Panc1 (cell line): ENCODE measurements around the gene DSCAM. TPM values are rescaled to one million over a fixed set of nuclear protein-coding genes. Genes with fewer than 3 reads are reported as not detected.

Experiments
- ATAC-seq: fragments of 200-7000 bp; cut with Tn5 transposase; 2 replicates; pipeline ENCODE4 v1.9.1; 2020; ENCODE audit warnings: mild to moderate bottlenecking, moderate library complexity
- BruUV-seq: library from RNA; stranded (reverse); fragments of 400-500 nt; replicated peaks from 2 replicates; lab custom pipeline; 2021; lab: Mats Ljungman, UMichigan
- CTCF ChIA-PET: fragments of 300-600 bp; sonication (Branson Sonifier 250); formaldehyde crosslinking; loops from one replicate; lab custom pipeline; 2022; ENCODE audit warnings: antibody characterized with exemption; lab: Charles Lee
- POLR2A ChIA-PET: fragments of 300-600 bp; sonication (Branson Sonifier 250); formaldehyde crosslinking; loops from one replicate; lab custom pipeline; 2022; ENCODE audit warnings: antibody characterized with exemption; lab: Charles Lee
- DNase-seq: peaks from one replicate; pipeline ENCODE4 v3.0.0-alpha.2; 2010; ENCODE audit warnings: low read depth, low spot score
- H3K27ac ChIP-seq: 2 replicates; pipeline ENCODE4 v1.5.1; 2011; ENCODE audit warnings: mild to moderate bottlenecking, low read length, inconsistent platforms
- H3K27me3 ChIP-seq: fragments of 200-500 bp; sonication (Bioruptor generic); 2 replicates; pipeline ENCODE4 v1.6.0; 2014; ENCODE audit warnings: low read length, inconsistent platforms; ENCODE audit not compliant: control insufficient read depth, insufficient read depth
- H3K36me3 ChIP-seq: fragments of 200-500 bp; sonication (Bioruptor generic); 2 replicates; pipeline ENCODE4 v1.5.1; 2014; ENCODE audit warnings: inconsistent platforms, mild to moderate bottlenecking, low read length, moderate library complexity; ENCODE audit not compliant: control insufficient read depth, insufficient read depth
- H3K4me1 ChIP-seq: 2 replicates; pipeline ENCODE4 v1.5.1; 2011; ENCODE audit warnings: inconsistent platforms, mild to moderate bottlenecking, low read length, moderate library complexity; ENCODE audit not compliant: control insufficient read depth, insufficient read depth
- H3K4me3 ChIP-seq, 2 experiments: 2 replicates each; pipeline ENCODE4 v1.5.1; 2011 to 2012; ENCODE audit warnings: low read depth in 2 of 2, low read length in 2 of 2, mild to moderate bottlenecking in 2 of 2, inconsistent platforms in 1 of 2, moderate library complexity in 1 of 2
- H3K9me3 ChIP-seq: fragments of 200-500 bp; sonication (Bioruptor generic); 2 replicates; pipeline ENCODE4 v1.5.1; 2014; ENCODE audit warnings: low read depth, mild to moderate bottlenecking, inconsistent platforms, low read length, moderate library complexity; ENCODE audit not compliant: control insufficient read depth, insufficient read depth
- POLR2AphosphoS5 ChIP-seq: IDR thresholded peaks from 2 replicates; pipeline ENCODE4 v1.6.1; 2012; ENCODE audit warnings: mild to moderate bottlenecking, low read depth, low read length, moderate library complexity
- SIN3A ChIP-seq: IDR thresholded peaks from 2 replicates; pipeline ENCODE4 v1.6.1; 2012; ENCODE audit warnings: low read depth, mild to moderate bottlenecking, low read length, moderate library complexity, borderline replicate concordance; ENCODE audit not compliant: insufficient read depth
- TCF7L2 ChIP-seq: IDR thresholded peaks from 2 replicates; pipeline ENCODE4 v1.6.1; 2011; ENCODE audit warnings: mild to moderate bottlenecking, low read depth, low read length, inconsistent platforms
- in situ Hi-C: cut with HindIII; loops from 2 replicates; pipeline ENCODE4 v1.10.0; 2016; ENCODE audit warnings: low sequenced_read_pairs, low pct_unique_long_range_greater_than_20kb
- intact Hi-C: fragments of 100-400 bp; cut with micrococcal nuclease; formaldehyde crosslinking; loops from one replicate; pipeline ENCODE4 v1.10.0; 2022; ENCODE audit not compliant: unreplicated experiment
- total RNA-seq: library from RNA; stranded (reverse); gene quantifications from one replicate; pipeline ENCODE4 v1.2.1, GENCODE V29; 2021; ENCODE audit not compliant: unreplicated experiment
- TF ChIP-seq, protein P1 (sequence below): fragments of 450-650 bp; IDR thresholded peaks from 2 replicates; pipeline ENCODE4 v1.5.1; 2017; ENCODE audit warnings: mild to moderate bottlenecking
- TF ChIP-seq, protein P2 (sequence below), 2 experiments: IDR thresholded peaks; 2 replicates each; pipeline ENCODE4 v1.6.1; 2011 to 2012; ENCODE audit warnings: low read depth in 2 of 2, control low read depth in 1 of 2, low read length in 1 of 2, mild to moderate bottlenecking in 1 of 2, moderate library complexity in 1 of 2; ENCODE audit not compliant: insufficient read depth in 1 of 2

The DSCAM gene
- total RNA-seq, 1 experiment from 2014 or later: not detected

DNA sequence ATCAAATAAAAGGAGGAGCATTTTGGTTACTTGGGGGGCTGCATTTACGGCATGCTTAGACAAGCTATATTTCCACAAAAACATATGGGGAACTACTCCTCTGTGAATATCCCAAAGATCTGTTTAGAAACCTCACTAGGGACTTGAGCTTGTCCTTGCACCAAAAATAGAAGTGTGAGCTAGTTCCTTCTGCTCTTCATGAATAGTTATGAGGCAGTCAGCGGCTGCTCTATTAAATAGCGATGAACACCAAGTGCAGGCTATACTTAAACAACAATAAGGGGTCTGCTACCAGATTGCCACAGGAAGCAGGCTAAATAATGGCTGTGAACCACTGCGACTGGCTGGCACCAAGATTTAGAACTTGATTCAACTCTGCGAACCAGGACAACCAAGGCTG, 789.6 kb downstream of the DSCAM start:
- intact Hi-C loops (no loop called here), in situ Hi-C loops (no loop called here)
- H3K9me3 ChIP-seq: no peaks in the 10 kb centered on the region
- H3K27ac ChIP-seq: no peak overlapping the region
- H3K4me3 ChIP-seq: no peak overlapping the region
- no peaks in the 10 kb centered on the region for H3K4me1 ChIP-seq
- no peak for DNase-seq
- no peaks in the 10 kb centered on the region for H3K36me3 ChIP-seq
- no peaks in the 10 kb centered on the region for H3K27me3 ChIP-seq
- ChIA-PET CTCF (no interaction called here), POLR2A (no interaction called here)
- TF ChIP-seq SIN3A (no peak), TCF7L2 (no peak)
- TF ChIP-seq, protein P1, sequence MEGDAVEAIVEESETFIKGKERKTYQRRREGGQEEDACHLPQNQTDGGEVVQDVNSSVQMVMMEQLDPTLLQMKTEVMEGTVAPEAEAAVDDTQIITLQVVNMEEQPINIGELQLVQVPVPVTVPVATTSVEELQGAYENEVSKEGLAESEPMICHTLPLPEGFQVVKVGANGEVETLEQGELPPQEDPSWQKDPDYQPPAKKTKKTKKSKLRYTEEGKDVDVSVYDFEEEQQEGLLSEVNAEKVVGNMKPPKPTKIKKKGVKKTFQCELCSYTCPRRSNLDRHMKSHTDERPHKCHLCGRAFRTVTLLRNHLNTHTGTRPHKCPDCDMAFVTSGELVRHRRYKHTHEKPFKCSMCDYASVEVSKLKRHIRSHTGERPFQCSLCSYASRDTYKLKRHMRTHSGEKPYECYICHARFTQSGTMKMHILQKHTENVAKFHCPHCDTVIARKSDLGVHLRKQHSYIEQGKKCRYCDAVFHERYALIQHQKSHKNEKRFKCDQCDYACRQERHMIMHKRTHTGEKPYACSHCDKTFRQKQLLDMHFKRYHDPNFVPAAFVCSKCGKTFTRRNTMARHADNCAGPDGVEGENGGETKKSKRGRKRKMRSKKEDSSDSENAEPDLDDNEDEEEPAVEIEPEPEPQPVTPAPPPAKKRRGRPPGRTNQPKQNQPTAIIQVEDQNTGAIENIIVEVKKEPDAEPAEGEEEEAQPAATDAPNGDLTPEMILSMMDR: no peak
- TF ChIP-seq, protein P2, sequence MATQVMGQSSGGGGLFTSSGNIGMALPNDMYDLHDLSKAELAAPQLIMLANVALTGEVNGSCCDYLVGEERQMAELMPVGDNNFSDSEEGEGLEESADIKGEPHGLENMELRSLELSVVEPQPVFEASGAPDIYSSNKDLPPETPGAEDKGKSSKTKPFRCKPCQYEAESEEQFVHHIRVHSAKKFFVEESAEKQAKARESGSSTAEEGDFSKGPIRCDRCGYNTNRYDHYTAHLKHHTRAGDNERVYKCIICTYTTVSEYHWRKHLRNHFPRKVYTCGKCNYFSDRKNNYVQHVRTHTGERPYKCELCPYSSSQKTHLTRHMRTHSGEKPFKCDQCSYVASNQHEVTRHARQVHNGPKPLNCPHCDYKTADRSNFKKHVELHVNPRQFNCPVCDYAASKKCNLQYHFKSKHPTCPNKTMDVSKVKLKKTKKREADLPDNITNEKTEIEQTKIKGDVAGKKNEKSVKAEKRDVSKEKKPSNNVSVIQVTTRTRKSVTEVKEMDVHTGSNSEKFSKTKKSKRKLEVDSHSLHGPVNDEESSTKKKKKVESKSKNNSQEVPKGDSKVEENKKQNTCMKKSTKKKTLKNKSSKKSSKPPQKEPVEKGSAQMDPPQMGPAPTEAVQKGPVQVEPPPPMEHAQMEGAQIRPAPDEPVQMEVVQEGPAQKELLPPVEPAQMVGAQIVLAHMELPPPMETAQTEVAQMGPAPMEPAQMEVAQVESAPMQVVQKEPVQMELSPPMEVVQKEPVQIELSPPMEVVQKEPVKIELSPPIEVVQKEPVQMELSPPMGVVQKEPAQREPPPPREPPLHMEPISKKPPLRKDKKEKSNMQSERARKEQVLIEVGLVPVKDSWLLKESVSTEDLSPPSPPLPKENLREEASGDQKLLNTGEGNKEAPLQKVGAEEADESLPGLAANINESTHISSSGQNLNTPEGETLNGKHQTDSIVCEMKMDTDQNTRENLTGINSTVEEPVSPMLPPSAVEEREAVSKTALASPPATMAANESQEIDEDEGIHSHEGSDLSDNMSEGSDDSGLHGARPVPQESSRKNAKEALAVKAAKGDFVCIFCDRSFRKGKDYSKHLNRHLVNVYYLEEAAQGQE (IDR thresholded peaks at IDR 0.05; ENCODE audit: insufficient read depth in 1 of 2, low read depth in 2 of 2, low read length in 1 of 2): no peak
- BruUV-seq: no TSS peak
- no peak for ATAC-seq

DNA sequence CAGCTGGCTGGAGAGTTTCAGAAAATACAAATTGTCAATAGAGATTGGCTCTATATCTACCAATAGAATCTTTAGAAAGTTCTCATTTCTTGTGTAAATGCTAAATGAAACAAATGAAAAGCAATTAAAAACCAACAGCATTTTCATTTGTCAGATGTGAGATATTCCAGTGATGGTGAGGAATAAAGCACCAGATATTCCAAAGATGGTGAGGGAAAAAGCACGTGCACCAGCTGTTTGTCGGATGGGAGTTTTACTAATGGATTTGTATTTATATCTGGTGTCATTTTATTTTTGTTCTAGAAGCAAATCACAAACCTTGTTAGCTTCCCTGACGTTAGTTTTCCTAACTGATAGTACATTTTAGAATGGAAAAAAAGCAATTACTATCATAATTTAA, 790.9 kb downstream of the DSCAM start:
- H3K27ac ChIP-seq: no peak overlapping the region
- no peak for ATAC-seq
- no peaks in the 10 kb centered on the region for H3K4me1 ChIP-seq
- intact Hi-C loops: no loop called here
- ChIA-PET POLR2A (no interaction called here), CTCF (no interaction called here)
- no peak for DNase-seq
- no peaks in the 10 kb centered on the region for H3K27me3 ChIP-seq
- TF ChIP-seq TCF7L2 (no peak), SIN3A (no peak), POLR2AphosphoS5 (no peak)
- TF ChIP-seq, protein P2 (IDR thresholded peaks at IDR 0.05; ENCODE audit: insufficient read depth in 1 of 2, low read depth in 2 of 2, low read length in 1 of 2): no peak
- TF ChIP-seq, protein P1: no peak
- H3K36me3 ChIP-seq: no peaks in the 10 kb centered on the region
- no peaks in the 10 kb centered on the region for H3K9me3 ChIP-seq
- in situ Hi-C loops: no loop called here
- BruUV-seq: no TSS peak
- no peak overlapping the region for H3K4me3 ChIP-seq
